Spleen (tissue), 13 donors: ENCODE measurements around the gene IL18R1. TPM values are rescaled to one million over a fixed set of nuclear protein-coding genes. Genes with fewer than 3 reads are reported as not detected.

Source experiments
- DNase-seq: peaks from one replicate; pipeline ENCODE4 v3.0.0-alpha.2; 2020
- H3K27ac ChIP-seq, 8 donors: fragments of 200-600 bp; sonication (generic) in 7 of 8; 1 replicate in 4 of 8; 2 replicates in 4 of 8; pipeline versions ENCODE4 v1.5.0 to v1.8.0; 2016 to 2021; ENCODE audit warnings: inconsistent platforms in 4 of 8, mild to moderate bottlenecking in 4 of 8, moderate library complexity in 1 of 8
- H3K27me3 ChIP-seq, 7 donors: fragments of 200-600 bp; sonication (generic) in 6 of 7; replicated peaks in 1 of 7; 1 replicate in 4 of 7; 2 replicates in 3 of 7; pipeline versions ENCODE4 v1.5.0 to v1.8.0; 2016 to 2021; ENCODE audit warnings: inconsistent platforms in 3 of 7, mild to moderate bottlenecking in 1 of 7
- H3K36me3 ChIP-seq, 6 donors: fragments of 200-600 bp; sonication (generic) in 5 of 6; 1 replicate in 4 of 6; 2 replicates in 2 of 6; pipeline versions ENCODE4 v1.5.0 to v1.8.0; 2016 to 2021; ENCODE audit warnings: inconsistent platforms in 2 of 6
- H3K4me1 ChIP-seq, 6 donors: fragments of 200-600 bp; sonication (generic) in 5 of 6; 1 replicate in 3 of 6; 2 replicates in 3 of 6; pipeline versions ENCODE4 v1.5.0 to v1.8.0; 2016 to 2021; ENCODE audit warnings: inconsistent platforms in 3 of 6
- H3K4me3 ChIP-seq, 8 donors: fragments of 200-600 bp; sonication (generic) in 7 of 8; 1 replicate in 4 of 8; 2 replicates in 4 of 8; pipeline versions ENCODE4 v1.5.0 to v1.8.0; 2016 to 2021; ENCODE audit warnings: inconsistent platforms in 4 of 8, mild to moderate bottlenecking in 4 of 8, moderate library complexity in 2 of 8
- H3K9me3 ChIP-seq, 8 donors: fragments of 200-600 bp; sonication (generic) in 7 of 8; 1 replicate in 4 of 8; 2 replicates in 4 of 8; pipeline versions ENCODE4 v1.5.0 to v1.8.0; 2016 to 2021; ENCODE audit warnings: inconsistent platforms in 4 of 8
- CTCF ChIP-seq, 11 experiments: fragments of 200-600 bp in 7 of 11; fragments of 450-650 bp in 4 of 11; sonication (generic) in 4 of 11; IDR thresholded peaks in 8 of 11; conservative IDR thresholded peaks in 3 of 11; 1 replicate in 7 of 11; 2 replicates in 4 of 11; pipeline versions ENCODE4 v1.4.0 to v1.8.0; 2016 to 2021; ENCODE audit warnings: antibody characterized with exemption in 11 of 11, inconsistent platforms in 4 of 11, mild to moderate bottlenecking in 1 of 11
- POLR2A ChIP-seq, 3 donors: fragments of 450-650 bp; IDR thresholded peaks; one replicate each; pipeline ENCODE4 v1.5.1; 2017; ENCODE audit warnings: antibody characterized with exemption in 3 of 3, mild to moderate bottlenecking in 1 of 3
- POLR2AphosphoS5 ChIP-seq, 3 donors: sonication (generic); formaldehyde crosslinking; IDR thresholded peaks; one replicate each; pipeline ENCODE4 v1.5.1; 2017; ENCODE audit warnings: antibody characterized with exemption in 3 of 3
- WGBS, 5 donors: extraction: QIAGEN DNeasy Blood & Tissue Kit in 3 of 5; methylation state at CpG; one replicate each; pipeline versions ENCODE4 v1.1.5 to v1.1.7; 2013 to 2018; 5-methylcytosine and 5-hydroxymethylcytosine counted together
- intact Hi-C: fragments of 100-400 bp; cut with DNase I; formaldehyde crosslinking; loops from one replicate; pipeline ENCODE4 v1.15.0; 2023; ENCODE audit warnings: low total_unique reads
- long read RNA-seq, 2 donors: transcript quantifications; one replicate each; lab custom pipeline, GENCODE V29; 2026
- polyA plus RNA-seq, 3 donors: library from polyadenylated mRNA; stranded (reverse); fragments of 200-250 nt; gene quantifications; one replicate each; pipeline ENCODE4 v1.2.1, GENCODE V29; 2013
- total RNA-seq, 7 donors: library from RNA; depleted of rRNA in 3 of 7; stranded (reverse); fragments of >200 nt in 3 of 7; fragmentation: NEBNext Ultra II Directional in 4 of 7; extraction: Animal tissue kit (Norgen Biotek cat#: 25700) in 4 of 7; gene quantifications; one replicate each; pipeline versions ENCODE4 v1.1.0 to v1.2.1, GENCODE V29; 2016 to 2021
- donor health status: healthy with polysubstance abuse.
- donor health status: DM: no; HTN: no; CAD: no; lungs with moderate emphysema.
- donor health status: DM: no; HTN: no; CAD: no.
- donor health status: Bipolar disorder and iron deficiency.
- donor health status: healthy.
- donor health status: DM: no; HTN: no; CAD: no.
- donor health status: DM: yes; HTN: yes; CAD: no.

IL18R1 gene, protein sequence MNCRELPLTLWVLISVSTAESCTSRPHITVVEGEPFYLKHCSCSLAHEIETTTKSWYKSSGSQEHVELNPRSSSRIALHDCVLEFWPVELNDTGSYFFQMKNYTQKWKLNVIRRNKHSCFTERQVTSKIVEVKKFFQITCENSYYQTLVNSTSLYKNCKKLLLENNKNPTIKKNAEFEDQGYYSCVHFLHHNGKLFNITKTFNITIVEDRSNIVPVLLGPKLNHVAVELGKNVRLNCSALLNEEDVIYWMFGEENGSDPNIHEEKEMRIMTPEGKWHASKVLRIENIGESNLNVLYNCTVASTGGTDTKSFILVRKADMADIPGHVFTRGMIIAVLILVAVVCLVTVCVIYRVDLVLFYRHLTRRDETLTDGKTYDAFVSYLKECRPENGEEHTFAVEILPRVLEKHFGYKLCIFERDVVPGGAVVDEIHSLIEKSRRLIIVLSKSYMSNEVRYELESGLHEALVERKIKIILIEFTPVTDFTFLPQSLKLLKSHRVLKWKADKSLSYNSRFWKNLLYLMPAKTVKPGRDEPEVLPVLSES
- total RNA-seq: 10 to 100 TPM; 15.7 to 97.6 (median 26.3) TPM
- 1 to 10 TPM; 2.2 to 4.8 (median 3.6) TPM for polyA plus RNA-seq
- long read RNA-seq, donor 1, partial matches to known transcripts: 0 of 2 reads
- long read RNA-seq, donor 1, other reads (novel, unspliced or antisense): 0 of 2 reads
- long read RNA-seq, donor 2, partial matches to known transcripts: 0 of 1 reads
- long read RNA-seq, donor 2, other reads (novel, unspliced or antisense): 0 of 1 reads

GRCh38 chr2:102355526-102356380, at the start of gene IL18R1:
IL18R1 (plus strand) TSS chr2:102355796; CDS start chr2:102362661, 6,865 bp downstream.
- peaks cover 3 to 57% (median 33%) of the 10 kb centered on the region in 6 donors for H3K4me1 ChIP-seq
- peak within 1 kb of the TSS; percentile 75 to 96 (median 88) for H3K27ac ChIP-seq
- 1 to 2% (median 1%) methylated on average over 51 to 69 of the region's 69 CpGs for WGBS, 5 donors
- H3K36me3 ChIP-seq: no peaks in the 10 kb centered on the region
- TF ChIP-seq POLR2A (IDR thresholded peaks at IDR 0.05) (no peak), CTCF (IDR thresholded peaks at IDR 0.05 in 8 of 11, conservative IDR thresholded peaks at IDR 0.05 in 3 of 11) (peak; percentile 54 to 93 (median 85)), POLR2AphosphoS5 (IDR thresholded peaks at IDR 0.05) (peak; percentile 68 to 84 (median 74))
- intact Hi-C loops: loop anchor here (10.0 kb wide), 1 partner anchor 101 kb away; no protein-coding TSS in a partner anchor
- H3K27me3 ChIP-seq: peaks cover 0 to 5% (median 0%) of the 10 kb centered on the region in 7 donors
- no peaks in the 10 kb centered on the region for H3K9me3 ChIP-seq
- H3K4me3 ChIP-seq: peak within 1 kb of the TSS; percentile 65 to 97 (median 75)
- DNase-seq: peak; percentile 96

DNA sequence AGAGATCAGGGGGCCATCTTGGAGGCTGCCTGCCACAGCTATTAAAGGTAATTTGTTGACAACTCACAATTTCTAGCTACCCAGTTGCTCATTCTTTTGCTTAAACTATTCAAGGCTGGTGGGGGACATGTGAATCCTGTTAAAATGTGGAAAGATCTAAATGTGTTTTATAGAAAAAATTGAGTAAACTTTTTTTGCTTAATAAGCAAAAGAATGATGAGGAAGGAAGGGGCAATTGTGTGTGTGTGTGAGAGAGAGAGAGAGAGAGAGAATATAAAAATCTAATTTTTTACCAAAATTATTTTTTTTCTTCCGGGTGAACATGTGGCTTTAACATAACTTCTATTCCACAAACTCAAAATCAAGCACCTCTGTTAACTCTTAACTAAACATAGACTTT, 49.5 kb upstream of the IL18R1 start:
- Histone ChIP-seq H3K36me3 (no peaks in the 10 kb centered on the region), H3K27ac (no peak overlapping the region), H3K4me1 (peaks cover 0 to 27% (median 3%) of the 10 kb centered on the region in 6 donors), H3K9me3 (no peaks in the 10 kb centered on the region), H3K4me3 (no peak overlapping the region), H3K27me3 (peaks cover 0 to 39% (median 4%) of the 10 kb centered on the region in 7 donors)
- no peak for TF ChIP-seq CTCF (IDR thresholded peaks at IDR 0.05 in 8 of 11, conservative IDR thresholded peaks at IDR 0.05 in 3 of 11)
- no peak for TF ChIP-seq POLR2AphosphoS5 (IDR thresholded peaks at IDR 0.05)
- TF ChIP-seq POLR2A (IDR thresholded peaks at IDR 0.05): no peak
- 44 to 72% (median 47%) methylated on average over 1 of the region's 1 CpG for WGBS, 5 donors
- no peak for DNase-seq
- intact Hi-C loops: no loop called here

DNA sequence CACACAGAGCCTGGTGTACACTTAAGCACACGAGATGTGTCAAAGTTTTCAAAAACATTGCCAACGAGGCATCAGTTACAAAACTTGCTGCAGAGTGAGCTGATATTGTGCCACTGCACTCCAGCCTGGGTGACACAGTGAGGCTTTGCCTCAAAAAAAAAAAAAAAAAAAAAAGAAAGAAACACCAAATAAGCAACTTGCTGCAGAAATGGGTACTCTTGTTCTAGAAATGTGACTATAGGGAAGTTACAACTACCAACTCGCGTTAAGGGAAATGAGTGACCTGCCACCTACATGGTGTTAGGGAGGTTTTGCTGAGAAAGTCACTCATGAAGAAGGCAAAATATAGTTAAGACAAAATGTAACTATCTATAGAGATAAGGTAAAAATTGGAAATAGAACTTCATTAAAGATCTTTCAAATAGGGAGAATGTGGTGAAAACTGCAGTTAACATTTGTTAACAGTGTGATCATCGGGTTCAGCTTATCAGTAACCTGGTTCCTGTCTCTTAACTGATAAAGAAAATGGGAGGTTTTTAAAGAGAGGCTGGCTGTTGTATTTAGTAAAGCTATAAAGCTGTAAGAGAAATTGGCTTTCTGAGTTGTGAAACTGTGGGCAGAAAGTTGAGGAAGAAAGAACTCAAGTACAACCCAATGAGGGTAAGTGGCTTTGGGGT, 44.5 kb upstream of the IL18R1 start, which contains the start of gene IL1RL1:
Gene IL1RL1 (plus strand): TSS at position 600 of the 677 bp plus-strand sequence. CDS start 26,702 bp downstream, outside the sequence.
- intact Hi-C loops: no loop called here
- WGBS, 5 donors: 36 to 65% (median 56%) methylated on average over 5 of the region's 5 CpGs
- Histone ChIP-seq H3K27ac (peak within 1 kb of the TSS in 2 of 8 donors; percentile 54 to 64), H3K9me3 (no peaks in the 10 kb centered on the region), H3K4me3 (no peak within 1 kb of the TSS), H3K36me3 (no peaks in the 10 kb centered on the region), H3K4me1 (peaks cover 0 to 10% (median 0%) of the 10 kb centered on the region in 6 donors), H3K27me3 (peaks cover 0 to 15% (median 0%) of the 10 kb centered on the region in 7 donors)
- no peak for DNase-seq
- TF ChIP-seq CTCF (IDR thresholded peaks at IDR 0.05 in 8 of 11, conservative IDR thresholded peaks at IDR 0.05 in 3 of 11) (peak in 1 of 11 experiments; percentile 10), POLR2A (IDR thresholded peaks at IDR 0.05) (no peak)
